ENCODE results near the gene ARL2BP. TPM values are rescaled to one million over a fixed set of nuclear protein-coding genes. Genes with fewer than 3 reads are reported as not detected.

The ARL2BP gene
- total RNA-seq, 1 donor from 2014 or later, result 57.8 TPM

- Histone ChIP-seq H3K4me1 (peaks cover 42% of the 10 kb centered on the region), H3K27me3 (ENCODE audit: low read depth) (no peaks in the 10 kb centered on the region), H3K4me3 (peak overlapping the region; percentile 65), H3K27ac (replicated peaks) (peak overlapping the region; percentile 95), H3K9me3 (replicated peaks) (no peaks in the 10 kb centered on the region), H3K36me3 (no peaks in the 10 kb centered on the region)
- intact Hi-C loops (cut with micrococcal nuclease), result loop anchor here (2.0 kb wide), 1 partner anchor 116 kb away; no protein-coding TSS in a partner anchor
- DNase-seq, result peak; percentile 98
- peak; percentile 98 for TF ChIP-seq CTCF (IDR thresholded peaks at IDR 0.05; ENCODE audit: borderline replicate concordance)
Observed at GRCh38 chr16:57300387-57301125, 55.5 kb downstream of the ARL2BP start.

GRCh38 chr16:57301126-57301817 lies 56.2 kb downstream of the ARL2BP start:
- Histone ChIP-seq H3K4me1 (peaks cover 44% of the 10 kb centered on the region), H3K27ac (replicated peaks) (peak overlapping the region; percentile 95), H3K9me3 (replicated peaks) (no peaks in the 10 kb centered on the region), H3K36me3 (no peaks in the 10 kb centered on the region), H3K4me3 (peak overlapping the region; percentile 65), H3K27me3 (ENCODE audit: low read depth) (no peaks in the 10 kb centered on the region)
- DNase-seq, result no peak
- intact Hi-C loops (cut with micrococcal nuclease), result loop anchor here (2.0 kb wide), 1 partner anchor 116 kb away; no protein-coding TSS in a partner anchor
- no peak for TF ChIP-seq CTCF (IDR thresholded peaks at IDR 0.05; ENCODE audit: borderline replicate concordance)

Other genes starting within 250 kb of the ARL2BP start
- gene CPNE2, start 152.7 kb upstream of the ARL2BP start, total RNA-seq, result 13.7 TPM
- gene PSME3IP1, start 59.2 kb upstream of the ARL2BP start, total RNA-seq, result 56.3 TPM
- gene RSPRY1, start 58.9 kb upstream of the ARL2BP start, total RNA-seq, result 14.0 TPM
- 5.2 TPM for gene PLLP, start 39.4 kb downstream of the ARL2BP start, total RNA-seq
- gene CCL22, start 113.5 kb downstream of the ARL2BP start, total RNA-seq, result not detected
- 11.7 TPM for gene CX3CL1, start 127.2 kb downstream of the ARL2BP start, total RNA-seq
- not detected for gene CCL17, start 159.5 kb downstream of the ARL2BP start, total RNA-seq
- gene CIAPIN1, start 202.1 kb downstream of the ARL2BP start, total RNA-seq, result 43.2 TPM
- gene COQ9, start 202.2 kb downstream of the ARL2BP start, total RNA-seq, result 234 TPM
- 47.6 TPM for gene POLR2C, start 217.4 kb downstream of the ARL2BP start, total RNA-seq
- gene DOK4, start 241.2 kb downstream of the ARL2BP start, total RNA-seq, result 10.0 TPM

All from left ventricle myocardium inferior (tissue), 1 donor.